WERI-Rb-1 (cell line): ENCODE data around the gene GASK1A.

ENCODE experiments used
- DNase-seq: peaks from one replicate; pipeline ENCODE4 v3.0.0-alpha.2; 2020
- H3K27ac ChIP-seq: fragments of 250-450 bp; sonication (Bioruptor Pico); 2 replicates; pipeline ENCODE4 v1.5.1; 2020; ENCODE audit warnings: mild to moderate bottlenecking, moderate library complexity
- H3K27me3 ChIP-seq: fragments of 250-450 bp; sonication (Bioruptor Pico); 2 replicates; pipeline ENCODE4 v1.5.1; 2021; ENCODE audit warnings: mild to moderate bottlenecking, low read depth, moderate library complexity; ENCODE audit not compliant: insufficient read depth, severe bottlenecking
- H3K36me3 ChIP-seq: fragments of 250-450 bp; sonication (Bioruptor Pico); 2 replicates; pipeline ENCODE4 v1.5.1; 2020; ENCODE audit warnings: mild to moderate bottlenecking, moderate library complexity
- H3K4me3 ChIP-seq: 2 replicates; pipeline ENCODE4 v1.5.1; 2011; ENCODE audit warnings: low read depth, mild to moderate bottlenecking, control low read depth, low read length
- H3K9me3 ChIP-seq: fragments of 250-450 bp; sonication (Bioruptor Pico); 2 replicates; pipeline ENCODE4 v1.5.1; 2021; ENCODE audit warnings: mild to moderate bottlenecking, moderate library complexity; ENCODE audit not compliant: severe bottlenecking
- TF ChIP-seq, protein P1 (sequence below): IDR thresholded peaks from 2 replicates; pipeline ENCODE4 v1.5.1; 2011; ENCODE audit warnings: low read depth, mild to moderate bottlenecking, control low read depth, inconsistent platforms, low read length

The GASK1A gene

DNA sequence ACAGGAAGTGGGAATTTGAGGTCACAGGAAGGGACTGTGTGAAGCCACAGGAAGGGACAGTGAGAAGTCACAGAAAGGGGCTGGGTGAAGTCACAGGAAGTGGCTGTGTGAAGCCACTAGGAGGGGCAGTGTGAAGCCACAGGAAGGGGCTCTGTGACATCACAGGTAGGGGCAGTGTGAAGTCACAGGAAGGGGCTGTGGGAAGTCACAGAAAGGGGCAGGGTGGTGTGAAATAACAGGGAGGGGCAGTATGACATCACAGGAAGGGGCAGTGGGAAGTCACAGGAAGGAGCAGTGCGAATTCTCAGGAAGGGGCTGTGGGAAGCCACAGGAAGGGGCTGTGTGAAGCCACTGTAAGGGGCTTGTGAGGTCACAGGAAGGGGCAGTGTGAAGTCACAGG, 35.8 kb downstream of the GASK1A start:
- TF ChIP-seq, protein P1, sequence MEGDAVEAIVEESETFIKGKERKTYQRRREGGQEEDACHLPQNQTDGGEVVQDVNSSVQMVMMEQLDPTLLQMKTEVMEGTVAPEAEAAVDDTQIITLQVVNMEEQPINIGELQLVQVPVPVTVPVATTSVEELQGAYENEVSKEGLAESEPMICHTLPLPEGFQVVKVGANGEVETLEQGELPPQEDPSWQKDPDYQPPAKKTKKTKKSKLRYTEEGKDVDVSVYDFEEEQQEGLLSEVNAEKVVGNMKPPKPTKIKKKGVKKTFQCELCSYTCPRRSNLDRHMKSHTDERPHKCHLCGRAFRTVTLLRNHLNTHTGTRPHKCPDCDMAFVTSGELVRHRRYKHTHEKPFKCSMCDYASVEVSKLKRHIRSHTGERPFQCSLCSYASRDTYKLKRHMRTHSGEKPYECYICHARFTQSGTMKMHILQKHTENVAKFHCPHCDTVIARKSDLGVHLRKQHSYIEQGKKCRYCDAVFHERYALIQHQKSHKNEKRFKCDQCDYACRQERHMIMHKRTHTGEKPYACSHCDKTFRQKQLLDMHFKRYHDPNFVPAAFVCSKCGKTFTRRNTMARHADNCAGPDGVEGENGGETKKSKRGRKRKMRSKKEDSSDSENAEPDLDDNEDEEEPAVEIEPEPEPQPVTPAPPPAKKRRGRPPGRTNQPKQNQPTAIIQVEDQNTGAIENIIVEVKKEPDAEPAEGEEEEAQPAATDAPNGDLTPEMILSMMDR: no peak

DNA sequence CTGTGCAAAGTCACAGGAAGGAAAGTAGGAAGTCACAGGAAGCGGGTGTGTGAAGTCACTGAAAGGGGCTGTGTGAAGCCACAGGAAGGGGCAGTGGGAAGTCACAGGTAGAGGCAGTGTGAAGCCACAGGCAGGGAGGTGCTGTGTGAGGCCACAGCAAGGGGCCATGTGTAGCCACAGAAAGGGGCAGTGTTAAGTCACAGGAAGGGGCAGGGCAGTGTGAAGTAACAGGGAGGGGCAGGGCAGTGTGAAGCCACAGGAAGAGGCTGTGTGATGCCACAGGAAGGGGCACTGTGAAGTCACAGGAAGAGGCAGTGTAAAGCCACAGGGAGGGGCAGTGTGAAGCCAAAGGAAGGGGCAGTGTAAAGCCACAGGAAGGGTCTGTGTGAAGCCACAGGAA, 36.5 kb downstream of the GASK1A start:
- Histone ChIP-seq H3K4me3 (no peak overlapping the region), H3K36me3 (no peaks in the 10 kb centered on the region), H3K27ac (no peak overlapping the region), H3K9me3 (peaks cover 4% of the 10 kb centered on the region), H3K27me3 (no peaks in the 10 kb centered on the region)
- no peak for DNase-seq
- TF ChIP-seq, protein P1: no peak

More for the DNA sequence above, 35.8 kb downstream of the GASK1A start:
- Histone ChIP-seq H3K36me3 (no peaks in the 10 kb centered on the region), H3K27me3 (no peaks in the 10 kb centered on the region), H3K4me3 (no peak overlapping the region), H3K9me3 (peaks cover 4% of the 10 kb centered on the region), H3K27ac (no peak overlapping the region)
- DNase-seq: no peak

DNA sequence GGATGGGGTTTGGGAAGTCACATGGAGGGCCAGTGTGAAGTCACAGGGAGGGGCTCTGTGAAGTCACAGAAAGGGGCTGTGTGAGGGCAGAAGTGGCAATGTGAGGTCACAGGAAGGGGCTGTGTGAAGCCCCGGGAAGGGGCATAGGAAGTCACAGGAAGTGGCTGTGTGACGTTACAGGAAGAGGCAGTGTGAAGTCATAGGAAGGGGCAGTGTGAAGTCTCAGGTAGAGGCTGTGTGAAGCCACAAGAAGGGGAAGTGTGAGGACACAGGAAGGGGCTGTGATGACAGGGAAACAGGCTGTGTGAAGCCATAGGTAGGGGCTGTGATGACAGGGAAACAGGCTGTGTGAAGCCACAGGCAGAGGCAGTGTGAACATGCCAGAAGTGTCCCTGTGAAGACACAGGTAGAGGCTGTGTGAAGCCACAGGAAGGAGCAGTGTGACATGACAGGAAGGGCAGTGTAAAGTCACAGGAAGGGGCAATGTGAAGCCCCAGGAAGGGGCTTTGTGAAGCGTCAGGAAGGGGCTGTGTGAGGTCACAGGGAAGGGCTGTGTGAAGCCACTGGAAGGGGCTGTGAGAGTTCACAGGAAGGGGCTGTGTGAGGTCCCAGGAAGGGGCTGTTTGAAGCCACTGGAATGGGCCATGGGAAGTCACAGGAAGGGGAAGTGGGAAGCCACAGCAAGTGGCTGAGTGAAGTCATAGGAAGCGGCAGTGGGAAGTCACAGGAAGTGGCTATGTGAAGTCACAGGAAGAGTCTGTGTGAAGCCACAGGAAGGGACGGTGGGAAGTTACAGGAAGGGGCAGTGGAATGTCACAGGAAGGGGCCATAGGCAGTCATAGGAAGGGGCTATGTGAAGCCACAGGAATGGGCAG, 37.1 kb downstream of the GASK1A start:
- Histone ChIP-seq H3K36me3 (no peaks in the 10 kb centered on the region), H3K27me3 (no peaks in the 10 kb centered on the region), H3K4me3 (no peak overlapping the region), H3K27ac (no peak overlapping the region), H3K9me3 (peaks cover 4% of the 10 kb centered on the region)
- TF ChIP-seq, protein P1: no peak
- DNase-seq: no peak

DNA sequence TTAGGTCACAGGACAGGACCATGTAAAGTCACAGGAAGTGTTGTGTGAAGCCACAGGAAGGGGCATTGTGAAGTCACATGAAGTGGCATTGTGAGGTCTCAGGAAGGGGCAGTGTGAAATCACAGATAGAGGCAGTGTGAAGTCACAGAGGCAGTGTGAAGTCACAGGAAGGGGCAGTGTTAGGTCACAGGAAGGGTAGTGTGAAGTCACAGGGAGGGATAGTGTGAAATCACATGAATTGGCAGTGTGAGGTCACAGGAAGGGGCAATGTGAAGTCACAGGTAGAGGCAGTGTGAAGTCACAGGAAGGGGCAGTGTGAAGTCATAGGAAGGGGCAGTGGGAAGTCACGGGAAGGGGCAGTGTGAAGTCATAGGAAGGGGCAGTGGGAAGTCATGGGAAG, 37.9 kb downstream of the GASK1A start:
- H3K27me3 ChIP-seq: no peaks in the 10 kb centered on the region
- no peak for DNase-seq
- TF ChIP-seq, protein P1: no peak
- H3K36me3 ChIP-seq: no peaks in the 10 kb centered on the region
- H3K27ac ChIP-seq: no peak overlapping the region
- H3K9me3 ChIP-seq: peaks cover 4% of the 10 kb centered on the region
- no peak overlapping the region for H3K4me3 ChIP-seq

DNA sequence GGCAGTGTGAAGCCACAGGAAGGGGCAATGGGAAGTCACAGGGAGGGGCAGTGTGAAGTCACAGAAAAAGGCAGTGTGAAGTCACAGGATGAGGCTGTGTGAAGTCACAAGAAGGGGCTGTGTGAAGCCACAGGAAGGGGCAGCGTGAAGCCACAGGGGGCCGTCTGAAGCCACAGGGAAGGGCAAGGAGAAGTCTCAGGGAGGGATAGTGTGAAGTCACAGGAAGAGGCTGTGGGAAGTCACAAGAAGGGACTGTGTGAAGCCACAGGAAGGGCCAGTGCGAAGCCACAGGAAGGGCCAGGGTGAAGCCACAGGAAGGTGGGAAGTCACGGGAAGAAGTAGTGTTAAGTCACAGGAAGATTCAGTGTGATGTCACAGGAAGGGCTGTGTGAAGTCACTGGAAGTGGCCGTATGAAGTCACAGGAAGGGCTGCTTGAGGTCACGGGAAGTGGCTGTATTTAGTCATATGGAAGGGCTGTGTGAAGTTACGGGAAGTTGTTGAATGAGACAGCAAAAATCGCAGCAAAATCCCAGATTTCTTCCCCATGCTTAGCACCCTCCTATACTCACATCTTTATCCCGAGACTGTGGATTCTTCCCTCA, 38.6 kb downstream of the GASK1A start:
- H3K27ac ChIP-seq: no peak overlapping the region
- TF ChIP-seq, protein P1: no peak

More for the DNA sequence above, 38.6 kb downstream of the GASK1A start:
- H3K9me3 ChIP-seq: peaks cover 4% of the 10 kb centered on the region
- no peaks in the 10 kb centered on the region for H3K36me3 ChIP-seq
- DNase-seq: no peak
- H3K27me3 ChIP-seq: no peaks in the 10 kb centered on the region
- no peak overlapping the region for H3K4me3 ChIP-seq
